ENCODE results near the gene CLN5. TPM values are rescaled to one million over a fixed set of nuclear protein-coding genes. Genes with fewer than 3 reads are reported as not detected.

The CLN5 gene
- total RNA-seq, 1 donor from 2014 or later: 64.5 TPM

Other genes with a start within 250 kb of the CLN5 start
- 144 TPM for gene KCTD12, start 105.7 kb upstream of the CLN5 start, total RNA-seq (ENCODE audit: insufficient read depth, low replicate concordance)
- gene ACOD1, start 43.6 kb upstream of the CLN5 start, total RNA-seq (ENCODE audit: insufficient read depth, low replicate concordance): not detected
- gene FBXL3, start 35.1 kb downstream of the CLN5 start, total RNA-seq (ENCODE audit: insufficient read depth, low replicate concordance): 108 TPM

All from umbilical cord (tissue), 1 donor.